DND-41 (cell line): Measurements from ENCODE around the gene NRN1.
"Not testable (repeated sequence)": the region's sequence is repeated elsewhere in the genome, so short reads cannot be mapped to it uniquely, and the experiment has no call there.

Experiments
- CTCF ChIP-seq: IDR thresholded peaks from 2 replicates; pipeline ENCODE4 v1.5.1; 2012; ENCODE audit warnings: borderline replicate concordance, low read length, moderate library complexity, mild to moderate bottlenecking; ENCODE audit not compliant: poor library complexity, severe bottlenecking; ENCODE audit errors: extremely low read depth
- EZH2 ChIP-seq: IDR thresholded peaks from 3 replicates; pipeline ENCODE4 v1.6.1; 2012; ENCODE audit warnings: borderline replicate concordance, low read depth, mild to moderate bottlenecking, moderate library complexity, low read length, inconsistent platforms; ENCODE audit not compliant: severe bottlenecking

GRCh38 chr6:5968036-5968435 lies 38.7 kb downstream of the NRN1 start:
- not testable (repeated sequence) for TF ChIP-seq CTCF, EZH2
